ENCODE measurements around the gene CDH13. TPM values are rescaled to one million over a fixed set of nuclear protein-coding genes. Genes with fewer than 3 reads are reported as not detected.

CDH13 gene
- total RNA-seq, 1 donor from 2014 or later: 28.9 TPM

GRCh38 chr16:83724585-83724984 is 1097.8 kb downstream of the CDH13 start:
- DNase-seq: no peak

GRCh38 chr16:83725313-83725712 is 1098.5 kb downstream of the CDH13 start:
- no peak for DNase-seq

- DNase-seq: no peak
These were observed 1100.2 kb downstream of the CDH13 start for GRCh38 chr16:83727018-83727417.

GRCh38 chr16:83727751-83728352 is 1101.1 kb downstream of the CDH13 start:
- DNase-seq: no peak

- DNase-seq: no peak
These were observed 1101.7 kb downstream of the CDH13 start for GRCh38 chr16:83728492-83728891.

- DNase-seq: no peak
These were observed 1104.0 kb downstream of the CDH13 start for GRCh38 chr16:83730812-83731211.

- DNase-seq: no peak
These were observed 1105.8 kb downstream of the CDH13 start for GRCh38 chr16:83732536-83732935.

GRCh38 chr16:83733301-83733700 is 1106.5 kb downstream of the CDH13 start:
- DNase-seq: no peak

- no peak for DNase-seq
These were observed 1107.4 kb downstream of the CDH13 start for GRCh38 chr16:83734136-83734535.

- no peak for DNase-seq
These were observed 1111.1 kb downstream of the CDH13 start for GRCh38 chr16:83737729-83738354.

- DNase-seq: no peak
These were observed 1112.2 kb downstream of the CDH13 start for GRCh38 chr16:83738923-83739503.

GRCh38 chr16:83742124-83742899 is 1115.5 kb downstream of the CDH13 start:
- no peak for DNase-seq

- DNase-seq: no peak
These were observed 1116.5 kb downstream of the CDH13 start for GRCh38 chr16:83743241-83743640.

GRCh38 chr16:83743720-83744119 is 1117.0 kb downstream of the CDH13 start:
- DNase-seq: no peak

GRCh38 chr16:83744441-83744981 is 1117.7 kb downstream of the CDH13 start:
- peak; percentile 4 for DNase-seq

- DNase-seq: no peak
These were observed 1119.8 kb downstream of the CDH13 start for GRCh38 chr16:83746611-83747010.

- no peak for DNase-seq
These were observed 1121.2 kb downstream of the CDH13 start for GRCh38 chr16:83747936-83748335.

- no peak for DNase-seq
These were observed 1128.6 kb downstream of the CDH13 start for GRCh38 chr16:83755391-83755790.

- no peak for DNase-seq
These were observed 1135.6 kb downstream of the CDH13 start for GRCh38 chr16:83762141-83762991.

- no peak for DNase-seq
These were observed 1136.2 kb downstream of the CDH13 start for GRCh38 chr16:83762992-83763358.

GRCh38 chr16:83768986-83769385 is 1142.2 kb downstream of the CDH13 start:
- DNase-seq: no peak

All from skin of body (tissue), 2 donors.